GM12878 (cell line): ENCODE measurements around the gene IZUMO1. TPM values are rescaled to one million over a fixed set of nuclear protein-coding genes. Genes with fewer than 3 reads are reported as not detected.

Experiments
- ASH2L ChIP-seq: fragments of 300-600, 200-600 bp; sonication (generic); IDR thresholded peaks from 2 replicates; pipeline ENCODE4 v1.6.1; 2017; ENCODE audit warnings: low read depth, mild to moderate bottlenecking, borderline replicate concordance
- CHD2 ChIP-seq: IDR thresholded peaks from 2 replicates; pipeline ENCODE4 v1.6.1; 2011; ENCODE audit warnings: low read depth, low read length, improper control_type of control experiment, borderline replicate concordance
- KDM1A ChIP-seq: fragments of 200-600 bp; sonication (generic); IDR thresholded peaks from 2 replicates; pipeline ENCODE4 v1.6.1; 2016; ENCODE audit warnings: borderline replicate concordance
- MEF2B ChIP-seq: fragments of 450-650 bp; IDR thresholded peaks from 2 replicates; pipeline ENCODE4 v1.6.1; 2018; ENCODE audit warnings: mild to moderate bottlenecking, moderate library complexity; ENCODE audit not compliant: partially characterized antibody, poor library complexity, severe bottlenecking
- NFIC ChIP-seq: IDR thresholded peaks from 2 replicates; pipeline ENCODE4 v1.6.1; 2012; ENCODE audit warnings: low read depth, mild to moderate bottlenecking, inconsistent platforms, low read length, moderate library complexity
- NR2C2 ChIP-seq: IDR thresholded peaks from 2 replicates; pipeline ENCODE4 v1.6.1; 2011; ENCODE audit warnings: borderline replicate concordance, low read depth; ENCODE audit not compliant: control insufficient read depth, insufficient read length
- REST ChIP-seq: IDR thresholded peaks from 2 replicates; pipeline ENCODE4 v1.6.1; 2012; ENCODE audit warnings: mild to moderate bottlenecking, low read depth, low read length
- SMC3 ChIP-seq: IDR thresholded peaks from 2 replicates; pipeline ENCODE4 v1.6.1; 2011; ENCODE audit warnings: low read length, improper control_type of control experiment, borderline replicate concordance
- SREBF1 ChIP-seq: IDR thresholded peaks from 2 replicates; pipeline ENCODE4 v1.6.1; 2012; ENCODE audit warnings: mild to moderate bottlenecking, low read length
- polyA plus RNA-seq, 11 experiments: library from polyadenylated mRNA; depleted of rRNA in 4 of 11; unstranded in 6 of 11; stranded (reverse) in 5 of 11; fragments of >200 nt; fragmentation: Nextera tagmentation in 4 of 11; fragmentation: Illumina TruSeq in 1 of 11; extraction: Ambion mirVana in 4 of 11; extraction: Trizol in 1 of 11; gene quantifications; 1 replicate in 1 of 11; 2 replicates in 10 of 11; pipeline versions ENCODE4 v1.2.1 to v1.2.3, GENCODE V29; 2011 to 2016; ENCODE audit warnings: inconsistent platforms in 2 of 11, missing spikeins in 2 of 11, low read depth in 1 of 11
- total RNA-seq, 4 experiments: library from RNA; depleted of rRNA in 3 of 4; stranded (reverse); fragments of >200 nt in 3 of 4; fragmentation: Illumina TruSeq in 1 of 4; extraction: Trizol in 1 of 4; gene quantifications; 2 replicates each; pipeline versions ENCODE4 v1.2.1 to v1.2.3, GENCODE V29; 2013 to 2021
- TF ChIP-seq, protein P1 (sequence below): IDR thresholded peaks from 2 replicates; pipeline ENCODE4 v1.6.1; 2012; ENCODE audit warnings: low read length, inconsistent platforms
- TF ChIP-seq, protein P2 (sequence below): fragments of 450-650 bp; IDR thresholded peaks from 2 replicates; pipeline ENCODE4 v1.6.1; 2017; ENCODE audit warnings: mild to moderate bottlenecking, low read depth, inconsistent platforms; ENCODE audit not compliant: poor library complexity, severe bottlenecking
- TF ChIP-seq, protein P3 (sequence below): fragments of 450-650 bp; IDR thresholded peaks from 2 replicates; pipeline ENCODE4 v1.6.1; 2016; ENCODE audit warnings: mild to moderate bottlenecking, moderate library complexity, borderline replicate concordance

Gene IZUMO1
- total and polyA plus RNA-seq, 10 of the 15 experiments (the other 5 are each of a cell fraction or from before 2014, with no cell fraction given) = not detected

DNA sequence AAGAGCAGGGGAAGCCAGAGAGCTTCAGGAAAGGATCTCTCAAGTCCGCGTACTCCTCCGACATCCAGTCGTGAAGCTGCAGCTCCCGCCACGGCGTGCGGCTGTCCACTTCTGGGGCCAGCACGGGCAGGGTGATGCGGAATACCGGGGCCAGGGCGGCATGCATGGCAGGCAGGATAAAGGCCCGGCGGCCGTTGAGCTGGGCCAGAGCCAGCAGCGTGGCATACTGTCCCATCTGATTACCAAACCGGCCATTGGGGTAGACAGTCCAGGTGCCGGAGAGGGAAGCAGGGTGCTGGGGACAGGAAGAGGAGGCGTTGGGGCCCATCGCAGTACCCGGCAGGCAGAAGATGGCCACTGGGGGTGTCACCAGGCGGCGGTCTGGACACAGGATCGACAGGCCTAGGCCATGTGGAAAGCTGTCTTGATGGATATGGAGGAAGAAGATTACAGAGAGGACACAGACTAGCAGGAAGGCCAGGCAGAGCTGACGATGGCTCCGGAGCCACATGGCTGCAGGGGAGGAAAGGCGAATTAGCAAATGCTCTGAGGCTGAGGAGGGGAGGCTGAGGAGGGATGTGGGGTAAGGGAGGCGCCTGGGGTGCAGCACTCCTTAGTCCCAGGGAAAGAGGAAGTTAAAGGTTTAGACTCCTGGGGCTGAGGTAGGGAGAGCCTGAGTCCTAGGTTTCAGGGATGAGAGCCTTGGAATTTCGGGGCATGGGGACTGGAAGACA, 4.2 kb upstream of the IZUMO1 start (continued):
- no peak for TF ChIP-seq REST
- TF ChIP-seq, protein P1, sequence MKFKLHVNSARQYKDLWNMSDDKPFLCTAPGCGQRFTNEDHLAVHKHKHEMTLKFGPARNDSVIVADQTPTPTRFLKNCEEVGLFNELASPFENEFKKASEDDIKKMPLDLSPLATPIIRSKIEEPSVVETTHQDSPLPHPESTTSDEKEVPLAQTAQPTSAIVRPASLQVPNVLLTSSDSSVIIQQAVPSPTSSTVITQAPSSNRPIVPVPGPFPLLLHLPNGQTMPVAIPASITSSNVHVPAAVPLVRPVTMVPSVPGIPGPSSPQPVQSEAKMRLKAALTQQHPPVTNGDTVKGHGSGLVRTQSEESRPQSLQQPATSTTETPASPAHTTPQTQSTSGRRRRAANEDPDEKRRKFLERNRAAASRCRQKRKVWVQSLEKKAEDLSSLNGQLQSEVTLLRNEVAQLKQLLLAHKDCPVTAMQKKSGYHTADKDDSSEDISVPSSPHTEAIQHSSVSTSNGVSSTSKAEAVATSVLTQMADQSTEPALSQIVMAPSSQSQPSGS = no peak
- TF ChIP-seq CHD2 = no peak
- no peak for TF ChIP-seq MEF2B
- TF ChIP-seq SMC3 = no peak
- TF ChIP-seq NR2C2 = no peak
- TF ChIP-seq NFIC = no peak
- TF ChIP-seq, protein P2, sequence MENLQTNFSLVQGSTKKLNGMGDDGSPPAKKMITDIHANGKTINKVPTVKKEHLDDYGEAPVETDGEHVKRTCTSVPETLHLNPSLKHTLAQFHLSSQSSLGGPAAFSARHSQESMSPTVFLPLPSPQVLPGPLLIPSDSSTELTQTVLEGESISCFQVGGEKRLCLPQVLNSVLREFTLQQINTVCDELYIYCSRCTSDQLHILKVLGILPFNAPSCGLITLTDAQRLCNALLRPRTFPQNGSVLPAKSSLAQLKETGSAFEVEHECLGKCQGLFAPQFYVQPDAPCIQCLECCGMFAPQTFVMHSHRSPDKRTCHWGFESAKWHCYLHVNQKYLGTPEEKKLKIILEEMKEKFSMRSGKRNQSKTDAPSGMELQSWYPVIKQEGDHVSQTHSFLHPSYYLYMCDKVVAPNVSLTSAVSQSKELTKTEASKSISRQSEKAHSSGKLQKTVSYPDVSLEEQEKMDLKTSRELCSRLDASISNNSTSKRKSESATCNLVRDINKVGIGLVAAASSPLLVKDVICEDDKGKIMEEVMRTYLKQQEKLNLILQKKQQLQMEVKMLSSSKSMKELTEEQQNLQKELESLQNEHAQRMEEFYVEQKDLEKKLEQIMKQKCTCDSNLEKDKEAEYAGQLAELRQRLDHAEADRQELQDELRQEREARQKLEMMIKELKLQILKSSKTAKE = no peak
- TF ChIP-seq KDM1A = no peak
- no peak for TF ChIP-seq SREBF1
- TF ChIP-seq, protein P3, sequence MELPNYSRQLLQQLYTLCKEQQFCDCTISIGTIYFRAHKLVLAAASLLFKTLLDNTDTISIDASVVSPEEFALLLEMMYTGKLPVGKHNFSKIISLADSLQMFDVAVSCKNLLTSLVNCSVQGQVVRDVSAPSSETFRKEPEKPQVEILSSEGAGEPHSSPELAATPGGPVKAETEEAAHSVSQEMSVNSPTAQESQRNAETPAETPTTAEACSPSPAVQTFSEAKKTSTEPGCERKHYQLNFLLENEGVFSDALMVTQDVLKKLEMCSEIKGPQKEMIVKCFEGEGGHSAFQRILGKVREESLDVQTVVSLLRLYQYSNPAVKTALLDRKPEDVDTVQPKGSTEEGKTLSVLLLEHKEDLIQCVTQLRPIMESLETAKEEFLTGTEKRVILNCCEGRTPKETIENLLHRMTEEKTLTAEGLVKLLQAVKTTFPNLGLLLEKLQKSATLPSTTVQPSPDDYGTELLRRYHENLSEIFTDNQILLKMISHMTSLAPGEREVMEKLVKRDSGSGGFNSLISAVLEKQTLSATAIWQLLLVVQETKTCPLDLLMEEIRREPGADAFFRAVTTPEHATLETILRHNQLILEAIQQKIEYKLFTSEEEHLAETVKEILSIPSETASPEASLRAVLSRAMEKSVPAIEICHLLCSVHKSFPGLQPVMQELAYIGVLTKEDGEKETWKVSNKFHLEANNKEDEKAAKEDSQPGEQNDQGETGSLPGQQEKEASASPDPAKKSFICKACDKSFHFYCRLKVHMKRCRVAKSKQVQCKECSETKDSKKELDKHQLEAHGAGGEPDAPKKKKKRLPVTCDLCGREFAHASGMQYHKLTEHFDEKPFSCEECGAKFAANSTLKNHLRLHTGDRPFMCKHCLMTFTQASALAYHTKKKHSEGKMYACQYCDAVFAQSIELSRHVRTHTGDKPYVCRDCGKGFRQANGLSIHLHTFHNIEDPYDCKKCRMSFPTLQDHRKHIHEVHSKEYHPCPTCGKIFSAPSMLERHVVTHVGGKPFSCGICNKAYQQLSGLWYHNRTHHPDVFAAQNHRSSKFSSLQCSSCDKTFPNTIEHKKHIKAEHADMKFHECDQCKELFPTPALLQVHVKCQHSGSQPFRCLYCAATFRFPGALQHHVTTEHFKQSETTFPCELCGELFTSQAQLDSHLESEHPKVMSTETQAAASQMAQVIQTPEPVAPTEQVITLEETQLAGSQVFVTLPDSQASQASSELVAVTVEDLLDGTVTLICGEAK = no peak
- no peak for TF ChIP-seq ASH2L
